ENCODE data around the gene COPG1.
A peak's percentile ranks its signal among the peaks of the same experiment; 100 is the strongest.

Gene COPG1

GRCh38 chr3:129315998-129316247 lies 66.5 kb downstream of the COPG1 start:
- no peak for TF ChIP-seq CTCF (IDR thresholded peaks at IDR 0.05; ENCODE audit: low read depth, low read length)
- H3K4me3 ChIP-seq (ENCODE audit: low read depth, low read length): peak overlapping the region; percentile 79

- TF ChIP-seq CTCF (IDR thresholded peaks at IDR 0.05; ENCODE audit: low read depth, low read length): peak; percentile 39
- H3K4me3 ChIP-seq (ENCODE audit: low read depth, low read length): peak overlapping the region; percentile 79
Measured at GRCh38 chr3:129316248-129317013, 67.0 kb downstream of the COPG1 start.

- TF ChIP-seq CTCF (IDR thresholded peaks at IDR 0.05; ENCODE audit: low read depth, low read length): no peak
- peak overlapping the region; percentile 79 for H3K4me3 ChIP-seq (ENCODE audit: low read depth, low read length)
Measured at GRCh38 chr3:129317014-129317771, 67.8 kb downstream of the COPG1 start.

- no peak for TF ChIP-seq CTCF (IDR thresholded peaks at IDR 0.05; ENCODE audit: low read depth, low read length)
- no peak overlapping the region for H3K4me3 ChIP-seq (ENCODE audit: low read depth, low read length)
Measured at GRCh38 chr3:129317848-129318247, 68.4 kb downstream of the COPG1 start.

- TF ChIP-seq CTCF (IDR thresholded peaks at IDR 0.05; ENCODE audit: low read depth, low read length): no peak
- H3K4me3 ChIP-seq (ENCODE audit: low read depth, low read length): no peak overlapping the region
Measured at GRCh38 chr3:129318921-129319320, 69.5 kb downstream of the COPG1 start.

GRCh38 chr3:129320261-129320660 lies 70.9 kb downstream of the COPG1 start:
- TF ChIP-seq CTCF (IDR thresholded peaks at IDR 0.05; ENCODE audit: low read depth, low read length): no peak
- H3K4me3 ChIP-seq (ENCODE audit: low read depth, low read length): no peak overlapping the region

- TF ChIP-seq CTCF (IDR thresholded peaks at IDR 0.05; ENCODE audit: low read depth, low read length): no peak
- H3K4me3 ChIP-seq (ENCODE audit: low read depth, low read length): no peak overlapping the region
Measured at GRCh38 chr3:129320825-129321487, 71.5 kb downstream of the COPG1 start.

All from WI38 (cell line).